ENCODE results near the gene TBX10. TPM values are rescaled to one million over a fixed set of nuclear protein-coding genes. Genes with fewer than 3 reads are reported as not detected.
A peak's percentile ranks its signal among the peaks of the same experiment; 100 is the strongest.

The TBX10 gene
- total and polyA plus RNA-seq, 5 donors from 2014 or later, result not detected

DNA sequence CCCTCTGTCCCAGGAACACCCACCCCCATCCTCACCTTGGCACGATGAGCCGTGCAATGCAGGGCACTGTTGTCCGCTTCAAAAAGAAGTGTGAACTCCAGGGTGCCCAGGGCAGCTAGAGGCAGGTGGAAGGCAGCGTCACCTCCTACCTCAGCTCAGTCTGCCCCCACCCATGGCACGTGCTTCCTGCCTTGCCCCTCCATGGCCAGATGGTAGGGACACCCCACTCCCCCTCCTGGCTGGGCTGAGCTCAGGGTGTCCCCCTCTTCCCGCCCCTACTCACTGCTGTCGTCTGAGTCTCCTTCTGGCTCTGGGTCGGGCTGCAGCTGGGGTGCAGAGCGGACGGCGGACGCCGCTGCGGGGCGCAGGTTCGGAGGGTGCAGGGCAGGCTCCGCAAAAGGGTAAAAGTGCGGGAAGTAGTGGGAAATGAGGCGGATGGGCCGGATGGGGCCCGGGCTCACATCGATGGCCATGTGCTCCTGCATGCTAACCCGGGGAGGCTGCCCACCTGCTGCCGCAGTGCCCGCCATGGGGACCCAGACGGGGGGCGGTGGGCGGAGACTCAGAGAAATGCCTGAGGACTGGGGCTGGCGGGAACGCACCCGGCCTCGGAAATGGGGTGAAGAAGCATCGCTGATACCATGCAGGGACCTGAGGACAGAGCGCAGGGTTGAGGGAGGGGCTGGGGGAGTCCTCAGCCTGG is 23.7 kb downstream of the TBX10 start:
- H3K36me3 ChIP-seq (ENCODE audit: control insufficient read depth, insufficient read depth, low read length), result peaks cover 17% of the 10 kb centered on the region
- ATAC-seq (ENCODE audit: low read depth in 2 of 2) (no peak), DNase-seq (peak in 1 of 3 donors; percentile 21)
- no peaks in the 10 kb centered on the region for H3K27me3 ChIP-seq (ENCODE audit: control insufficient read depth, insufficient read depth, low read length)
- Mint-ChIP-seq H3K4me3 (peak overlapping the region in 3 of 4 donors; percentile 32 to 73 (median 60)), H3K27me3 (peaks cover 5% of the 10 kb centered on the region), H3K4me1 (peaks cover 0 to 41% (median 14%) of the 10 kb centered on the region in 4 donors), H3K9me3 (no peaks in the 10 kb centered on the region), H3K36me3 (no peaks in the 10 kb centered on the region), H3K27ac (peak overlapping the region in 2 of 3 donors; percentile 31 to 88)
- H3K4me1 ChIP-seq (ENCODE audit: control insufficient read depth, insufficient read depth, low read length, poor library complexity, severe bottlenecking), result peaks cover 28% of the 10 kb centered on the region
- H3K27ac ChIP-seq (ENCODE audit: insufficient read depth, low read length, poor library complexity, severe bottlenecking), result peak overlapping the region; percentile 97
- H3K4me3 ChIP-seq (ENCODE audit: low read depth, low read length), result no peak overlapping the region
- no peaks in the 10 kb centered on the region for H3K9me3 ChIP-seq (ENCODE audit: control insufficient read depth in 2 of 2, low read length in 2 of 2)

DNA sequence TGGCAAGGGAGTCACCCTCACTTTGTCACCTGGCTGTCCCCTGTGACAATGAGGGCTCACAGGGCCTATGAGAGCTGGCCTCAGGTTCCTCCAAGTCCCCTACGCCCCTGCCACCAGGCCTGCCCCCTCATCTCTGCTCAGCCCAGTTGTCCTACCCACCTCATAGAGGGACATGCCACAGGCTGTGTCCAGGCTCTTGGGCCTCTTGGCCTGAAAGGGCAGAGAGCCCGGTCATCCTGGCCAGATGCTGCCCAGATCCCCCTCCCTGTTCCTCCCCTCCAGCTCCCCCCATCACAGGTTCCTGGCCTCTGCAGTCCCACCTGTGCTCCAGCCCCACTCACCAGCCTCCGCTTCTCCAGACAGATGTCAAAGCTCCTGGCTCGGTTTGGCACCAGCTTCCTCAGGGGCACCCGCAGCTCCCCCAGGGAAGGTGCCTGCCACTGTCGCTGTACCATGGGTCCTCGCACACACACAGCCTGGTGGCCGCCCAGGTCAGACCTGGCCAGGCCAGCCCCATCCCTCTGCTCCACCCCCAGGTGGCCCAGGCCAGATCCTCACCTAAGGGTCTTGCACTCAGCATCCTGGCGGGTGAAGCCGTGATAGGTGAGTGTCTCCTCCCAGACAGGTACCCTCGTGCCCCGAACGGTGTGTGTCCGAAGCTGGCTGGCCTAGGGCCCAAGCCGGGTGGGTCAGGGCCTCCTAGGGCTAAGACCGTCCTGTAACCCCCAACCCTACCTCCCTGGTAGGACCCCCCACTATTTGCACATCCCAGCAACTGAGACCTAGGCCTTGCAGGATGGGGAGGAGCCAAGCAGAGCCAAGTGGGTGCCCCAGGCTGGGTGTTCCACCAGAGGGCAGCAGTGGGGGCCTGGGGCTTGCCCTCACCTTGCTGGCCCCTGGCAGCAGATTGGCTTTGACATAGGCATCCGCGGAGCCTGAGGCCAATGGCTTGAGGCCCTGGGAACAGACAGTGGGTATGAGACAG is 24.5 kb downstream of the TBX10 start:
- Mint-ChIP-seq H3K36me3 (peaks cover 3% of the 10 kb centered on the region), H3K4me3 (peak overlapping the region; percentile 85 to 90 (median 88)), H3K27ac (peak overlapping the region; percentile 90 to 98 (median 98)), H3K27me3 (peaks cover 5% of the 10 kb centered on the region), H3K4me1 (peaks cover 0 to 41% (median 14%) of the 10 kb centered on the region in 4 donors), H3K9me3 (no peaks in the 10 kb centered on the region)
- no peak for ATAC-seq (ENCODE audit: low read depth in 2 of 2)
- Histone ChIP-seq H3K27ac (ENCODE audit: insufficient read depth, low read length, poor library complexity, severe bottlenecking) (peak overlapping the region; percentile 97), H3K27me3 (ENCODE audit: control insufficient read depth, insufficient read depth, low read length) (no peaks in the 10 kb centered on the region), H3K36me3 (ENCODE audit: control insufficient read depth, insufficient read depth, low read length) (peaks cover 25% of the 10 kb centered on the region), H3K9me3 (ENCODE audit: control insufficient read depth in 2 of 2, low read length in 2 of 2) (no peaks in the 10 kb centered on the region), H3K4me3 (ENCODE audit: low read depth, low read length) (no peak overlapping the region), H3K4me1 (ENCODE audit: control insufficient read depth, insufficient read depth, low read length, poor library complexity, severe bottlenecking) (peaks cover 28% of the 10 kb centered on the region)
- peak; percentile 37 to 75 (median 43) for DNase-seq

DNA sequence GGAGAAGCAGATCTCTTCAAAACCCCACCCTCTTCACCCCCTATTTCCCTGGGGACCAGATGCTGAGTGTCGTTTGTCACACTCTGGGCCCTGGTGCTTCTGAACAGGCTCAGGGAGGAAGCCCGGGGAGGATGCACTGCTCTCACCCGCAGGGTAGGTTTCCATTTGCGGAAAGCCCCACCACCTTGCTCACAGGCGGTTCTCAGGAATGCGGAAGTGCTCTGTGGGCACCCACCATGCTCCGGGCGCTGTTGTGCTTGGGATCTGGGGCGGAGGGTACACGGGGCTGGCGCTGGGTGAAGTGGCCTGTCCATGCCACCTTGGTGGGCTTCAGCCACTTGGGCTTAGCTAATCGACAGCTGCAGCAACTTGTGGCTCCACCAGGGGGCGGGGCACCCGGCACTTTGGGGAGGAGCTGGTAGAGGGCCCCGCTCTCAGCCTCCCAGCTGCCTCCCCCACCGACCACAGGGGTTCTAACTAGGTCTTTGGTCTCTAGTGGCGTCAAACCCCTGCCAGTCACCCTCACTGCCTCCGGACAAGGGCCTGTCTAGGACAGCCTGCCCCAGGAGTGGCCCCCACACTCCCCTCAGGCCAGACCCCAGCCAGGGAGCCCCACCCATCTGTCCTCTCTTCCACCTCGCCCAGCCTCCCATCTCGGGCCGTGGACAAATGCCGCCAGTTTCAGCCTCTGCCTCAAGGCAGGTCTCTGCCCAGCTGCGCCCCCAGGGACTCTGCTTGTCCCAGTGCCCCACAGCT is 25.4 kb downstream of the TBX10 start:
- Histone ChIP-seq H3K27ac (ENCODE audit: insufficient read depth, low read length, poor library complexity, severe bottlenecking) (peak overlapping the region; percentile 97), H3K36me3 (ENCODE audit: control insufficient read depth, insufficient read depth, low read length) (peaks cover 33% of the 10 kb centered on the region), H3K9me3 (ENCODE audit: control insufficient read depth in 2 of 2, low read length in 2 of 2) (no peaks in the 10 kb centered on the region), H3K4me1 (ENCODE audit: control insufficient read depth, insufficient read depth, low read length, poor library complexity, severe bottlenecking) (peaks cover 28% of the 10 kb centered on the region), H3K4me3 (ENCODE audit: low read depth, low read length) (peak overlapping the region; percentile 59), H3K27me3 (ENCODE audit: control insufficient read depth, insufficient read depth, low read length) (no peaks in the 10 kb centered on the region)
- H3K4me3 Mint-ChIP-seq, result peak overlapping the region; percentile 85 to 90 (median 88)
- peaks cover 0 to 41% (median 14%) of the 10 kb centered on the region in 4 donors for H3K4me1 Mint-ChIP-seq
- H3K27ac Mint-ChIP-seq, result peak overlapping the region; percentile 90 to 98 (median 98)
- peak; percentile 93 to 94 for ATAC-seq (ENCODE audit: low read depth in 2 of 2)
- H3K36me3 Mint-ChIP-seq, result peaks cover 7% of the 10 kb centered on the region
- no peaks in the 10 kb centered on the region for H3K9me3 Mint-ChIP-seq
- peaks cover 5% of the 10 kb centered on the region for H3K27me3 Mint-ChIP-seq
- DNase-seq, result peak; percentile 71 to 91 (median 84)

DNA sequence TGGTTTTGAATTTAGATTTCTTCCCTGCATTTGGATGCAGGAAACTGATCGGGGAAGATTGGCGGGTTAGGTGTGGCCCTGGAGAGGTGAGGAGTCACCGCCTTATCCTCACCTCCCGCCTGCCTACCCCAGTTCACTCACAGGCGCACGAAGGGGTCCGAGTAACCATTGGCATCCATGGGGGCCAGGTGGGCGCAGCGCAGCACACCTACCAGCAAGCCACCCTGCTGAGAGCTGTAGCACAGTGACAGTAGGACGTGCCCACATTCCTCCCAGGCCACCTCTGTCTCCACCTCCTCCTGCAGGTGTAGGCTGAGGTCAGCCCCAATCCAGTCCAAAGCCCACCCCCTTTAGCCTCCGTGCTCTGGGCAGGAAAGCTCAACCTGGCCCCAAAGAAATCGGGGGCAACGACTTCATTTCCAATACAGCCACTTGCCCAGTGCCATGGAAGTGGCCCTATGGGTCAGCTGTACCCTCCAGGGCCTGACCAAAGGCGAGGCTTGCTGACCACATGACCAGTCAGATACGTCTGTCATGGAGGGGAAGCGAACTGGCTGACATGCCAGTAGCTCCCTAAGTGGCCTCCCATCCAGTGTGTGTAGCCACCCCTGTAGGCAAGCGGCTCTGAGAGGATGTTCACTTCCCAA is 26.1 kb downstream of the TBX10 start:
- Mint-ChIP-seq H3K27me3 (peaks cover 5% of the 10 kb centered on the region), H3K4me1 (peaks cover 0 to 43% (median 18%) of the 10 kb centered on the region in 4 donors), H3K9me3 (no peaks in the 10 kb centered on the region), H3K36me3 (peaks cover 11% of the 10 kb centered on the region), H3K27ac (peak overlapping the region; percentile 90 to 98 (median 98)), H3K4me3 (peak overlapping the region; percentile 85 to 90 (median 88))
- DNase-seq, result no peak
- no peak for ATAC-seq (ENCODE audit: low read depth in 2 of 2)
- Histone ChIP-seq H3K27me3 (ENCODE audit: control insufficient read depth, insufficient read depth, low read length) (no peaks in the 10 kb centered on the region), H3K4me3 (ENCODE audit: low read depth, low read length) (peak overlapping the region; percentile 59), H3K4me1 (ENCODE audit: control insufficient read depth, insufficient read depth, low read length, poor library complexity, severe bottlenecking) (peaks cover 28% of the 10 kb centered on the region), H3K27ac (ENCODE audit: insufficient read depth, low read length, poor library complexity, severe bottlenecking) (peak overlapping the region; percentile 97), H3K9me3 (ENCODE audit: control insufficient read depth in 2 of 2, low read length in 2 of 2) (no peaks in the 10 kb centered on the region), H3K36me3 (ENCODE audit: control insufficient read depth, insufficient read depth, low read length) (peaks cover 35% of the 10 kb centered on the region)

DNA sequence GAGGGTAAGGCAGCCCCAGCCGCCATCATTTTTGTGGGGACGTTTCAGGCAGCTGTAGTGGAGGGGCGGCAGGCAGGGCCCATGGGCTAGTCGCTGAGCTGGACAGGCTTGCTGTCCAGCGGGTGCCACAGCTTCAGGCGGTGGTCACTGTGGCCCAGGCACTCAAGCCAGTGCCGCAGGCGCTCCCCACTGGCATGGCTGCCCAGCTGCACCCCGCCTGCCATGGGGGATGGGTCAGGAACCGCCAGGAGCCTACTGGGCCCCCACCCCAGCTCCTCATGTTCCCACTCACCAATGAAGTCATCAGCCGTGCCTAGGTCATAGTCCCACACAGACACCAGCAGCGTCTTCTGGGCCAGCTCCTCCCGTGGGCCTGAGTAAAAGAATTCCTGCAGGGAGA is 26.8 kb downstream of the TBX10 start:
- peaks cover 31% of the 10 kb centered on the region for H3K4me1 ChIP-seq (ENCODE audit: control insufficient read depth, insufficient read depth, low read length, poor library complexity, severe bottlenecking)
- peaks cover 0 to 50% (median 16%) of the 10 kb centered on the region in 4 donors for H3K4me1 Mint-ChIP-seq
- no peaks in the 10 kb centered on the region for H3K9me3 Mint-ChIP-seq

DNA sequence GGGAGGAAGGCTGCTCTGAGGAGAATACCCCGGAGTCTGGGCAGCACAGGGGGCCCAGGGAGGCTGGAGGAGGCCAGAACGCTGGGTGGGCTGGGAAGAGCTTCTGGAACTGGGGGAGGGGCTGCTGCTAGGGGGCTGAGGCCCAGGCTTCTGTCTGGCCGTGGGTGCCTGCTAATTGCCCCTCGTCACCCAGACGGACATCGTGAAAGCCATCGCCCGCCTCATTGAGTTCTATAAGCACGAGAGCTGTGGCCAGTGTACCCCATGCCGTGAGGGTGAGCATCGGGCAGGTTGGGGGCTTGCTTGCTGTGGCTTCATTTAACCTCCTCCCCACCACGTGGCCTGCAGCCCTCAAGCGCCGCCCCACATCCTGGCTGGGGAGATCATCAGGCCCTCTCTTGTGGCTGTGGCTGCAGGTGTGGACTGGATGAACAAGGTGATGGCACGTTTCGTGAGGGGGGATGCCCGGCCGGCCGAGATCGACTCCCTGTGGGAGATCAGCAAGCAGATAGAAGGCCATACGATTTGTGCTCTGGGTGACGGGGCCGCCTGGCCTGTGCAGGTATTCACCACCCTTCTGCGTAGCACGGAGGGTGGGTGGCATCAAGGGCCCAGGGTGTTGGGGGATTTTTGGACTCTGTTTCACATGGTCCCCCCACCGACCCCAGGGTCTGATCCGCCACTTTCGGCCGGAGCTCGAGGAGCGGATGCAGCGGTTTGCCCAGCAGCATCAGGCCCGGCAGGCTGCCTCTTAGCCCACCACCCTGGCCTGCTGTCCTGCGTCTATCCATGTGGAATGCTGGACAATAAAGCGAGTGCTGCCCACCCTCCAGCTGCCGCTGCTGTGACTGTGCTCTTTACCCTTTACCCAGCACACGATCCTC is 27.6 kb downstream of the TBX10 start:
- Histone ChIP-seq H3K27ac (ENCODE audit: insufficient read depth, low read length, poor library complexity, severe bottlenecking) (no peak overlapping the region), H3K9me3 (ENCODE audit: control insufficient read depth in 2 of 2, low read length in 2 of 2) (no peaks in the 10 kb centered on the region), H3K4me1 (ENCODE audit: control insufficient read depth, insufficient read depth, low read length, poor library complexity, severe bottlenecking) (peaks cover 39% of the 10 kb centered on the region), H3K36me3 (ENCODE audit: control insufficient read depth, insufficient read depth, low read length) (peaks cover 35% of the 10 kb centered on the region), H3K4me3 (ENCODE audit: low read depth, low read length) (no peak overlapping the region), H3K27me3 (ENCODE audit: control insufficient read depth, insufficient read depth, low read length) (no peaks in the 10 kb centered on the region)
- H3K9me3 Mint-ChIP-seq, result peaks cover 0 to 2% (median 0%) of the 10 kb centered on the region in 7 donors
- H3K27ac Mint-ChIP-seq, result no peak overlapping the region
- DNase-seq, result no peak
- no peaks in the 10 kb centered on the region for H3K27me3 Mint-ChIP-seq
- no peak overlapping the region for H3K4me3 Mint-ChIP-seq
- H3K4me1 Mint-ChIP-seq, result peaks cover 0 to 51% (median 12%) of the 10 kb centered on the region in 4 donors
- no peak for ATAC-seq (ENCODE audit: low read depth in 2 of 2)
- H3K36me3 Mint-ChIP-seq, result peaks cover 14% of the 10 kb centered on the region

More for the DNA sequence above, 26.8 kb downstream of the TBX10 start:
- Histone ChIP-seq H3K4me3 (ENCODE audit: low read depth, low read length) (no peak overlapping the region), H3K27ac (ENCODE audit: insufficient read depth, low read length, poor library complexity, severe bottlenecking) (peak overlapping the region; percentile 97), H3K27me3 (ENCODE audit: control insufficient read depth, insufficient read depth, low read length) (no peaks in the 10 kb centered on the region), H3K9me3 (ENCODE audit: control insufficient read depth in 2 of 2, low read length in 2 of 2) (no peaks in the 10 kb centered on the region), H3K36me3 (ENCODE audit: control insufficient read depth, insufficient read depth, low read length) (peaks cover 35% of the 10 kb centered on the region)
- H3K36me3 Mint-ChIP-seq, result peaks cover 14% of the 10 kb centered on the region
- H3K27ac Mint-ChIP-seq, result peak overlapping the region in 2 of 3 donors; percentile 71 to 83
- no peak for DNase-seq
- H3K27me3 Mint-ChIP-seq, result peaks cover 4% of the 10 kb centered on the region
- ATAC-seq (ENCODE audit: low read depth in 2 of 2), result no peak
- H3K4me3 Mint-ChIP-seq, result peak overlapping the region in 2 of 4 donors; percentile 26 to 38
